Stimulated activated CD8-positive, alpha-beta memory T cell treated with anti-CD3 and anti-CD28 coated beads, Interleukin-15, amount 100 ng/mL, for 1 hour (primary cell): ENCODE measurements around the gene RMDN3.

Experiments used
- DNase-seq: peaks from one replicate; pipeline ENCODE4 v3.0.0-alpha.2; 2020; ENCODE audit warnings: low read depth

The RMDN3 gene

GRCh38 chr15:40754883-40755811 is at the start of gene RMDN3:
TSS of gene RMDN3 (minus strand) at chr15:40755254. CDS start at chr15:40754783, 471 bp downstream.
- DNase-seq: peak; percentile 83

GRCh38 chr15:40803688-40804087 is 48.6 kb upstream of the RMDN3 start:
- DNase-seq: no peak

- DNase-seq: no peak
These were observed 48.0 kb upstream of the RMDN3 start for GRCh38 chr15:40803076-40803475.

- no peak for DNase-seq
These were observed 44.5 kb upstream of the RMDN3 start for GRCh38 chr15:40799523-40799922.

- no peak for DNase-seq
These were observed 41.5 kb upstream of the RMDN3 start for GRCh38 chr15:40796512-40796911.

GRCh38 chr15:40796041-40796440 is 41.0 kb upstream of the RMDN3 start:
- no peak for DNase-seq

- DNase-seq: no peak
These were observed 38.3 kb upstream of the RMDN3 start for GRCh38 chr15:40793216-40793989.

- DNase-seq: no peak
These were observed 37.3 kb upstream of the RMDN3 start for GRCh38 chr15:40792394-40792793.

- no peak for DNase-seq
These were observed 35.7 kb upstream of the RMDN3 start for GRCh38 chr15:40790718-40791117.

GRCh38 chr15:40789999-40790398 is 34.9 kb upstream of the RMDN3 start:
- no peak for DNase-seq

GRCh38 chr15:40789119-40789518 is 34.1 kb upstream of the RMDN3 start:
- DNase-seq: no peak

- DNase-seq: no peak
These were observed 32.9 kb upstream of the RMDN3 start for GRCh38 chr15:40787991-40788390.

- no peak for DNase-seq
These were observed 32.3 kb upstream of the RMDN3 start for GRCh38 chr15:40787344-40787841.

GRCh38 chr15:40785814-40786213 is 30.8 kb upstream of the RMDN3 start:
- no peak for DNase-seq

- no peak for DNase-seq
These were observed 30.1 kb upstream of the RMDN3 start for GRCh38 chr15:40785164-40785563.

GRCh38 chr15:40782609-40783227 is 27.7 kb upstream of the RMDN3 start:
- DNase-seq: peak; percentile 57

GRCh38 chr15:40776537-40777141 is 21.6 kb upstream of the RMDN3 start:
- DNase-seq: no peak

- DNase-seq: no peak
These were observed 20.9 kb upstream of the RMDN3 start for GRCh38 chr15:40775740-40776536.

GRCh38 chr15:40775007-40775406 is 20.0 kb upstream of the RMDN3 start:
- no peak for DNase-seq

GRCh38 chr15:40773902-40774301 is 18.8 kb upstream of the RMDN3 start:
- no peak for DNase-seq

- no peak for DNase-seq
These were observed 18.4 kb upstream of the RMDN3 start for GRCh38 chr15:40773496-40773895.
